Skin of body (tissue), 2 donors: ENCODE results near the gene NLGN4Y. TPM values are rescaled to one million over a fixed set of nuclear protein-coding genes. Genes with fewer than 3 reads are reported as not detected.
"Not testable (repeated sequence)": the region's sequence is repeated elsewhere in the genome, so short reads cannot be mapped to it uniquely, and the experiment has no call there.

Source experiments
- DNase-seq: peaks from one replicate; lab custom pipeline; 2025; lab: John Stamatoyannopoulos, UW
- total RNA-seq: library from RNA; depleted of rRNA; stranded (reverse); fragments of >200 nt; gene quantifications from one replicate; pipeline ENCODE4 v1.2.3, GENCODE V29; 2014

The NLGN4Y gene
- total RNA-seq, 1 donor from 2014 or later, result under 0.01 TPM

DNA sequence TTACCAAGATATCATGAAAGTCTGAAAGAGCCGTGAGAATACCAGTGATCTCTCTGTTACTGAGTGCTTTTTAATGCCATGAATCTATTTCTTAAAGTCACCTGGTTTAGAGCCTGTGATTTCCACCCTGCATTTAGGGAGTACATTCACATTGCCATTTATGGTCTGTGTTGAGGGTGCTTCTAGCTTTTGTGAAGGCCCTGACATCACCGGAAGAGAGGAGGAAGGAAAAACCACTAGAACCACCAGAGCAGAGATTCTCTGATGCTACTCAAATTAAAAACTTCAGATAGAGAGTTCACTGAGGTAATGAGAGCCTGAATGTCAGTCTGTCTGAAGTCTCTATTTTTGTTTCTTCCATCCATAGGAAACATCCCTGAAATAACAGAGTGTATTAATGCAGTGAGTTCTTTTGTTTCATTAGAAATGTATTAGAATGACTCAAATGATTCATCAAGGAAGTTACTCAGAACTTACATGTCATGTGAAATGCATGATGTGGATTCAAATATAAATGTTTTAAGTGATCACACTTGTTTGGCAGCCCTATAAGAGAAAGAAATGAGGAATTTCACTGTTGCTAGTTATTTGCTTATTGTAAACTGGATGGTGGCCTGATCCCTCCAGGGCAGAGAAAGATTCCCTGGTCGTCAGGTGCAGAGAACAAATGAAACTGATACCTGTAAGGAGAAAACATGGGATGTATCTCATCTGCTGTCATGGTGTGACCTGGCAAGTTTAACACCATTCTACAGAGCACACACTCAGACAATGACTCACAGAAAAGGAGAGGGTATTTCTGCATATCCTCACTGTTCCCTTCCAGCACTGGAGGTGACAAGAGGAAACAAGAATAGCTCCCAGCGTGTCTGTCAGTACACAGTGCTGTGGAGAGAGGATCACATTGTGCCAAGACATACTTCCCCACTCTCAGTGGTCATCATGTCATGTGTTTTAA lies 310.1 kb downstream of the NLGN4Y start:
- DNase-seq, result no peak

DNA sequence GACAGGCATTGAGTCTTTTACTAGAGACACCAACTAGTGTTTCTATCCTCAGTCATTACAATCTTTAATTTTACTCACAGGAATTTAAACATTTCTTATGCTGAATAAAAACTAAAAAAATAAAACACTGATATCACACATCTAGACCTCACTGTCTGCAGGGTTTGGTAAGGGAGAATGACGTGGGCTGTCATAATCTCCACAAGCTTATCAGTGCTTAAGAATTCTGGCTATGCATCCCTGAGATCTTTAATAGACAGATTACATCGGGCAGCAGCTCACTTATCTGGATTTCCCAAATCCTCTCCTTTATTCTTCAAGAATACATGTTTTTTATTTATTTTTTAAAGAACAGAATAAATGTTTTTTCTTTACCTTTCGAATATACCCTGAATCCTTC lies 313.1 kb downstream of the NLGN4Y start:
- DNase-seq, result no peak

DNA sequence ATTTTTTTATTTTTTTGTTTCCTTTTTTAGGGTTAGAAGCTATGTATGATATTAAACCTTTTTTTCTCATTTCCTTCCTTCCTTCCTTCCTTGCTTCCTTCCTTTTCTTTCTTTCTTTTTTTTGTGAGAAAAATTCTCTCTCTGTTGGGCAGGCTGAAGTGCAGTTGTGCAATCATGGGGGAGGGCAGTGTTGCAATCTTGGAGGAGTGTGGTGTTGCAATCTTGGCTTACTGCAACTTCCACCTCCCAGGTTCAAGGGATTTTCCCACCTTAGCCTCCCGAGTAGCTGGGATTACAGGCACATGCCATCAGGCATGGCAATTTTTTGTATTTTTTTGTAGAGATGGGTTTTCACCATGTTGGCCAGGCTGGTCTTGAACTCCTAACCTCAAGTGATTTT lies 326.4 kb downstream of the NLGN4Y start:
- no peak for DNase-seq

DNA sequence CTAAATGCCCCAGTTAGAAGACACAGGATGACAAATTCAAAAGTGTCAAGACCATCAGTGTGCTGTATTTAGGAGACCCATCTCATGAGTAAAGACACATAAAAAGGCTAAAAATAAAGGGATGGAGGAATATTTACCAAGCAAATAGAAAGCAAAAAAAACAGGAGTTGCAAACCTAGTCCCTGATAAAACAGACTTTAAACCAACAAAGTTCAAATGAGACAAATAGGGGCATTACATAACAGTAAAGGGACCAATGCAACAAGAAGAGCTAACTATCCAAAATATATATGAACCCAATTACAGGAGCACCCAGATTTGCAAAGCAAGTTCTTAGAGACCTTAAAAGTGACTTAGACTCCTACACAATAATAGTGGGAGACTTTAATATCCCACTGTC lies 336.1 kb downstream of the NLGN4Y start:
- no peak for DNase-seq

DNA sequence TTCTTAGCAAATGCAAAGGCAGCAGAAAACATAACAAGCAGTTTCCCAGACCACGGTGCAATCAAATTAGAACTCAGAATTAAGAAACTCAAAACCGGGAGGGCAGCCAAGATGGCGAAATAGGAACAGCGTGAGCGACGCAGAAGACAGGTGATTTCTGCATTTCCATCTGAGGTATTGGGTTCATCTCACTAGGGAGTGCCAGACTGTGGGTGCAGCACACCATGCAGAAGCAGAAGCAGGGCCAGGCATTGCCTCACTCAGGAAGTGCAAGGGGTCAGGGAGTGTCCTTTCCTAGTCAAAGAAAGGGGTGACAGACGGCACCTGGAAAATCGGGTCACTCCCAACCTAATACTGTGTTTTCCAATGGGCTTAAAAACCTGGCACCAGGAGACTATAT lies 336.7 kb downstream of the NLGN4Y start:
- DNase-seq, result not testable (repeated sequence)

DNA sequence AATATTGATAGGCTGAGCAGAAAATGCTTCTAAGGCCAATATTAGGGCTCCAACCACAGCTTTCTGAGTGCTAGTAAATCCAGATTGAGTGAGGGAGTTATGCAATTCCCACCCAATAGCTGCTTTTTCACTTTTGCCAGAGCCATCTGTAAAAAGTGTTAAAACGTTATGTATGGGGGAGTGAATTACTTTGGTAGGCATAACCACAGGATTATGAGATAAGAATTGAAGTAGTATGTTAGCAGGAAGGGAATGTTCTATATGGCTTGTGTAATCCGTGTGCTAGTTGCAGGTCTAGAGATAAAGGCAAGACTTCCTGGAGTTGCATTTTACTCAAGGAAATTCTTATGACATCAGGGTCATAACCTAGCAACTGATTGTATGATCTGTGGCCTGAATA lies 347.6 kb downstream of the NLGN4Y start:
- no peak for DNase-seq
